Tibial nerve (tissue), 4 donors: Measurements from ENCODE around the gene RNF220.

Experiments used
- CTCF ChIP-seq, 5 experiments: fragments of 200-600 bp in 3 of 5; fragments of 450-650 bp in 2 of 5; sonication (generic) in 3 of 5; IDR thresholded peaks; one replicate each; pipeline ENCODE4 v1.5.1; 2016 to 2019; ENCODE audit warnings: antibody characterized with exemption in 5 of 5, mild to moderate bottlenecking in 3 of 5, moderate library complexity in 2 of 5
- EP300 ChIP-seq, 2 donors: sonication (generic); formaldehyde crosslinking; IDR thresholded peaks; one replicate each; pipeline ENCODE4 v1.6.1; 2017; ENCODE audit warnings: antibody characterized with exemption in 2 of 2, mild to moderate bottlenecking in 1 of 2

GRCh38 chr1:44672961-44673674, 268.1 kb downstream of the RNF220 start:
- TF ChIP-seq CTCF (IDR thresholded peaks at IDR 0.05) (no peak), EP300 (IDR thresholded peaks at IDR 0.05) (no peak)
